DMS79 (cell line): ENCODE measurements around the gene ADARB2.
"Not testable (repeated sequence)": the region's sequence is repeated elsewhere in the genome, so short reads cannot be mapped to it uniquely, and the experiment has no call there.

ENCODE experiments used
- DNase-seq: peaks from one replicate; lab custom pipeline; 2025; lab: John Stamatoyannopoulos, UW

Gene ADARB2

DNA sequence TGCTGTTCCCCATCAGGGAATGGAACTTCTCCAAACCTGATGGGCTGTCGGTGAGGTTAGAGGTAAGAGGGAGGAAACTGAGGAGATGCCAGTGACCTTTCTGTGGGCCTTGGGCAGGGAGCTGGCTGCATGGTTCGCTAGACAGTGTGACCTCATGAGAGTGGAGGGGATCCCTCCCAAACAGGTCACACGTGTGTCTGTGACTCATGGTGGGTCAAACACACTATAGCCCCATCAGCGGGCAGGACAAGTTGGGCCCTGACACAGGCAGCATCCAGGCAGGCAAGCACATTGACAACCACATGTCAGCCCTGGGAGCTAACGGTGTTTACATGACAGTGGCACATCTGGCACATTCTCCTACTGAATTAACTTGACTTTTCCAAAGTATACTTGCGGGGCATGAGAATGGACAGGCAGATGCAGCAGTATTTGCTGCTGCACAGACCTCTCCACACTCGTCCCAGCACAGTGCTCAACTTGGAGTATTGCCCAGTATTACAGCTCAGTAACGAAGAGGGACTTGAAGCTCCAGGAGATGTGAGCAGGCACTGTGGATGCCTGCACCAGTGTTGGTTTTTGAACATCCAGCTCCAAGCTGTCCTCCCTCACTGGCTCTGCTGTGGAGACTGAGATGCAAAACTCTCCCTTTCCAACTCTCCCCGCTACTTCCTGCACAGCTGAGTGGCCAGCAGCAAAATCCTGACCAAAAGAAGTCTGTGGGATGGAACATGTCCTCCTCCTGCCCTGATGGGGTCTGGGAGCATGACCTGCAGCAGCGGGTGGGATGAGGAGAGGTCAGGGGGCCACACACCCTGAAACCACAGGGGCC, 481.5 kb downstream of the ADARB2 start:
- DNase-seq: no peak

- no peak for DNase-seq
Measured at GRCh38 chr10:1255118-1255517, 482.2 kb downstream of the ADARB2 start.

- DNase-seq: no peak
Measured at GRCh38 chr10:1253523-1254353, 483.6 kb downstream of the ADARB2 start.

DNA sequence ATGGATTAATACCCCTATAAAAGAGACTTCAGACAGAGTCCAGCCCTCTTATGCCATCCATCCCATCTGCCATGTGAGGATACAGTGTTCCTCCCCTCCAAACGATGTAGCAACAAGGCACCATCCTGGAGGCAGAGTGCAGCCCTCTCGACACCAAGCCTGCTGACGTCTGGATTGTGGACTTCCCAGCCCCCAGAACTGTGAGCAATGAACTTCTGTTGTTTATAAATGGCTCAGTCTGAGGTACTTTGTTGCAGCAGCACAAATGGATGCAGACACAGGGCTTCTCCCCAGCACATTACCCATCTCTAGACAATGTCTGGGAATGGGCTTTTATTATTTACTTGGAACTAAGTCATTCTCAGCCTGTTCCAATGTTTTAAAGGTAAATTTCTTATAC, 485.6 kb downstream of the ADARB2 start:
- no peak for DNase-seq

- DNase-seq: no peak
Measured at GRCh38 chr10:1249142-1249920, 488.0 kb downstream of the ADARB2 start.

GRCh38 chr10:1248262-1248630, 489.1 kb downstream of the ADARB2 start:
- not testable (repeated sequence) for DNase-seq

DNA sequence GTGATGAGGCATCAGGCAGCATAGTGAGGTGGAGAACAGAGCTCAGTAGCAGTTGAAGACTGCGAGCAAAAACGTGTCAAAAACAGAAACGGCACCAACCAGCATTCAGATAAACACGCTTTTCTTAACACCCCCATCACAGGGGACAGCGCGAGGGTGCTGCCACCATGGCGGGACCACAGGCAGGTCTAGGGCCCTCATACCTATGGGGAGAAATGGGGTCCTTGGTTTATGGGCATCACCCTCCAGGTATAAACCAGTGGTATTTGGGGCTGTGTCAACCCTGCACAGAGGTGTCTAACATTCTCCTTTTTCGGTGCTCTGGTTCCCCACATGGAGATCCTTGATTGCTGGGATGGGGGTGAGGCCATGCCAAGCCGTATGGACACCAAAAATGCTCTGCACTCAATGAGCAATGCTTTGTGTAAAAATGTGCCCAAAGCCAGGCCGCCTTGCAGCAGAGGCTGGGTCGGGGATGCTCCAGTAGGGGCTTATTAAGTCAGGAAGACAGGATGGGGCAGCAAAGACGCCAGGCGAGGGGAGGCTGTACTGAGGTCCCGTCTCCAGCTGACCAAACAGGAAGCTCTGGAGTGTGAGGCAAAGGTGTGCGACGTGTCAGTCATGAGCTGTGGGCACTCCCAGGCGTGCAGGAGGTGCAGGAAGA, 489.6 kb downstream of the ADARB2 start:
- DNase-seq: no peak

DNA sequence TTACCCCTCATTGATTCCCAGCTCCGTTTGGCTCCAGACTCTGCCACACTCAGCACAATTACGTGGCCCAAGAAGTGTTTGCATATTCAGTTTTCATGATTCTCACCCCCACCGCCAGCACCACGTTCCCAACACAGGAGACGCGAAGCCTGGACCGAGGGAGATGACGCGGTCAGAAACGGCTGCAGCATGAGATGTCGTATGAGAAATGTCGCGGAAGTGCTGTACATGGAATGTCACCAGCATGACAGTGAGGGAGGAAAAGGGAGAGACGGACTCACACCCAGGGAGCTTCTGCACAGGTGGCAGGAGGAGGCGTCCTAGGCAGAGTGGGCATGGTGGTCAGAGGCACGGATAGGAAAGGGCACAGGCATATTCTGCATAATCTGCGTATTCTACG, 492.8 kb downstream of the ADARB2 start:
- no peak for DNase-seq

- no peak for DNase-seq
Measured at GRCh38 chr10:1243486-1244234, 493.7 kb downstream of the ADARB2 start.

DNA sequence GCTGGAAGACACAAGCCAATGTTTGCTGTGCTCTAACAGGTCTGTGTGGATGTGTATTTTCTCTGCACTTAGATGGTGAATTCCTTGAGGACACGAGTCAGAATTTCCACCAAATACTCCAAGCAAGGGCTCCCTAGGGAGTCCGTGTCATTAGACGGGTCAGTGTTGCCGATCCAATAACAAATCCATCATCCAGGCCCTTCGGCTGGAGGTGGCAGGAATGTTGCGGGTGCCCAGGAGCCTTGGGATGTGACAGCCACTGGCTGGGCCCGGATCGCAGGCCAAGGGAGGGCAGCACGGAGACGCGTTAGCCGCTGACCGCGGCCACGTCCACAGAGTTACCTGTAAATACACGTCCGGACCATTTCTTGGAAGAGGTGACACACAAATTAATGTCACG, 494.4 kb downstream of the ADARB2 start:
- DNase-seq: no peak

DNA sequence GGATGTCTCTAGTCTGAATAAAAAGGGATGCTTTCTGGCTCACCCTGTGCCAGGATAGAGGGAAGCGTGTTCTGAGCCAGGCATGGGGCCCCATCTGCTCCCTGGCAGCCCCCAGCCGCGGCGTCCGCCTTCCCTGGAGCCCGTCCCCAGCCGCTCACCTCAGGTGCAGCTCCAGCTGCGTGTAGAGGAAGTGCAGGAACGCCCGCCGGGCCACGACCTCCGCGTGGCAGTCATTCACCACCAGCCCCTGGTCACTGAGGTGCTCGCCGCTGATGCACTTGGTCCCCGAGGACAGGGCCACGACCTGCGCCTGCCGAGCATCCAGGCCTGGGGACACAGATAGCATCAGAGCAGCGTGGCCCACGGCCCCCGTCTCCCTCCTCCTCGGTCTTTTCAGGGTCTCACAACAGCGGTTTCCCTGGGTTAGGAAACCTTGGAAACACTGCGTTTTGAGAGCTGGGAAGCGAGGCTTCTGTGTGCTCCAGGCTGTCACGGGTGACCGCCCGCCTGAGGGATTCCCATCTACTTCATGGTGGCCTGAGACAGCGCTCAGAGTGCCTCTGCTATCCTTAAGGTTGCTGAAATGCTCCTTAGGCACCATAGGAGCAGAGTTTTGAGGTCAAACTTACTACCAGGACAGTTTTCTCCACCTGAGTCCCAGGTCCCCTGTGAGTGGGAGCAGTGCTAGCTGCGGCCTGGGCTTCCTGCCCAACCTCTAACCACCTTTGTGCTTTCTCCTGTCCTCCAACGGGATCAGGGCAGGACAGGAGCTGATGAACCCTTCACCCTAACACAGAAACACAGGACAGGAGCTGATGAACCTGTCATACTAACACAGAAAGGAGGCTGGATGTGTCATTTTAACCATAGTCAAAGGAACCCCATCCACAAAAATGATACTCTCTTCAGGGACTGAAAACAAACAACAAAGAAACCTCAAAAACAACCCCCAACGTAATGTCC, 495.1 kb downstream of the ADARB2 start:
- DNase-seq: no peak

DNA sequence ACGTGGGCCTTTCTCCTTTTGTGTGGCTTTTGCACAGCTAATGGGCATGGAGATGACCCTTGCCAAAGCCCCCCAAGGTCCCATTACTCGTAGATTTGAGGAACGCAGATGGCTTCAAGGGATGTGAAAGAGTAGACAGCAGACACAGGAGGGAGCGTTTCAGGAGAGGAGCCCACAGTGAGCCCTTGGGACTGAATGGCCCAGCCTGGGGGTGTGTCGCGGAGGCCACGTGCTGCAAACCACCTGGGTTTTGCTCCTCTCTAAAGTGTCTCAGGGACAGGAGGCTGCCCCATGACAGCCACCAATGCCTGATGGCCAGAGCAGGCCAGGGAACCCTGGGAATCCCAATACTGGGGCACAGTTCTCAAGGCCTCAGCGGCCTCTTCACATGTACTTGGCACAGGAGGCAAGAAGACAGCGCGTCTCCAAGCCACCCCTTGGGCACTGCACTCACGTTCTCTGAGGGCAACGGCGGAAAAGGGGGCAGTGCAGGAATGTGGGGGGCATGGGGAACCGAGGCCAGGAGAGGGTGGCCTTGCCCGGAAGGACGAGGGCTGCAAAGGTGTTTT, 495.9 kb downstream of the ADARB2 start:
- no peak for DNase-seq

DNA sequence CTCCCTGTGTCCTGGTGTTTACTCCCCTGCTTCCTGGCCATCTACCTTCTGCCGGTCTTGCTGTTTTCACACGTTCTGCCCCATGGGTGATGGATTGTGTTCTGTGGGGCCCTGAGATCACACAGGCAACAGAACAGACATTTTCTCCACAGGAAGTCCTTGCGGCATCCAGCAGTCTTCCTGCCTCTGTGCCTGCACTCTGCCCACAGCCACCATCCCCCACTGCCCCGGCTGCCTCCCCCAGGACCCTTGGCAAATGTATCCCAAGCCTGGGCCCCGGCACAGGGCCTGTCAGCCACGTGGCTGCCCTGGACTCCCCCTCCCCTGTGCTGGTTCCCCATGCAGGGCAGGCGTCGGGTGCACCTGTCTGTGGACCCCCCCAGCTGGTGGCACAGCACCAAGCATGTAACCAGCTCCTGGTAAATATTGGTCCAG, 497.0 kb downstream of the ADARB2 start:
- DNase-seq: no peak

DNA sequence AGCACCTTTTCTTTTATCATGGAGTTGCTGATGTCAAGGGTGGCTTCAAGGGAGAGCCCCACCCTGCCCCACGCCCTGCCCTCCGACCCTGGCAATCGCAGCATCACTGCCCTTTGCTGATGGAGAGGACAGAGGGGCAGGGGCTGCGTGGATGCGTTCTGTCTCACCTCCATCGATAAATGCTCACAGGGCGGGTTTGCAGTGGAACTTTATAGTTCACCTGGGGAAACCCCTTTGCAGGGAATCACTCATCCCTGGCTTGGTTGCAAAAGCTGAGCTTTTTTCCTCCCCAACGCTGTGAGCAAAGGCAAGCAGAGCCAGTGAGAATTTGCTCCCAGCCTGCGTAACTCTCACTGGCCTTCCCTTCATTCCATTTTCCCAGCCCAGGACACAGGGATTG, 504.3 kb downstream of the ADARB2 start:
- DNase-seq: no peak

GRCh38 chr10:1232164-1232911, 505.0 kb downstream of the ADARB2 start:
- DNase-seq: no peak

GRCh38 chr10:1230592-1231275, 506.6 kb downstream of the ADARB2 start:
- DNase-seq: no peak

DNA sequence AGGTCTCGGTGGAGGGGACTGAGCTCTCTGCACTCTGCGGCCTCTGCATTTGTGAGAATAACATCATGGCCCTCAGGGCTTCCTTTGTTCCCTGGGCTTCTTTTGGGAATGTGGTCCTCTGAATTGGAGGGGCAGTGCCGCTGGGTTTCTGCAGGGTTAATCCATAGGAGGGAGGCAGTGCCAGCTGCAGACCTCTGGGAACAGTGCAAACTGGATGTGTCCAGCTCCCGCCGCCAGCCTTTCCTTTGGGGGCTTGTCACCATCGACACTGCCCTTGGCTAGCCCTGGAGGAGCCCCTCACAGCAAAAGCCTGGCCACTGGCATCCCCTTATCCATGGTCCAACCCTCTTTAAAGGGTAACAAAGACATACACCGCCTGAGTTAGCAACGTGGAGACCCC, 507.2 kb downstream of the ADARB2 start:
- no peak for DNase-seq

GRCh38 chr10:1229574-1229973, 507.8 kb downstream of the ADARB2 start:
- DNase-seq: no peak
